Thyroid gland (tissue), 4 donors: ENCODE results near the gene IFITM1. TPM values are rescaled to one million over a fixed set of nuclear protein-coding genes. Genes with fewer than 3 reads are reported as not detected.
A peak's percentile ranks its signal among the peaks of the same experiment; 100 is the strongest.

Source experiments
- DNase-seq, 2 donors: peaks; one replicate each; pipeline ENCODE4 v3.0.0-alpha.2; 2019
- H3K27ac ChIP-seq, 3 donors: fragments of 200-600 bp; sonication (generic); 1 replicate in 2 of 3; 2 replicates in 1 of 3; pipeline ENCODE4 v1.5.1; 2016 to 2019; ENCODE audit warnings: mild to moderate bottlenecking in 1 of 3, moderate library complexity in 1 of 3
- H3K27me3 ChIP-seq: fragments of 200-600 bp; sonication (generic); one replicate; pipeline ENCODE4 v1.5.1; 2019
- H3K36me3 ChIP-seq, 2 donors: fragments of 200-600 bp; sonication (generic); one replicate each; pipeline ENCODE4 v1.5.1; 2016 to 2019
- H3K4me1 ChIP-seq, 2 donors: fragments of 200-600 bp; sonication (generic); one replicate each; pipeline ENCODE4 v1.5.1; 2017 to 2019
- H3K4me3 ChIP-seq, 3 donors: fragments of 200-600 bp; sonication (generic); replicated peaks in 1 of 3; 1 replicate in 2 of 3; 2 replicates in 1 of 3; pipeline ENCODE4 v1.5.1; 2016; ENCODE audit warnings: mild to moderate bottlenecking in 1 of 3
- H3K9me3 ChIP-seq: fragments of 200-600 bp; sonication (generic); one replicate; pipeline ENCODE4 v1.5.1; 2017
- CTCF ChIP-seq, 6 experiments: fragments of 200-600 bp in 3 of 6; fragments of 450-650 bp in 3 of 6; sonication (generic) in 3 of 6; IDR thresholded peaks; one replicate each; pipeline ENCODE4 v1.5.1; 2016 to 2019; ENCODE audit warnings: antibody characterized with exemption in 6 of 6, mild to moderate bottlenecking in 2 of 6, inconsistent platforms in 1 of 6, moderate library complexity in 1 of 6
- POLR2A ChIP-seq, 2 donors: fragments of 450-650 bp; IDR thresholded peaks; one replicate each; pipeline ENCODE4 v1.6.1; 2017; ENCODE audit warnings: antibody characterized with exemption in 2 of 2, mild to moderate bottlenecking in 2 of 2, moderate library complexity in 1 of 2
- WGBS, 2 donors: methylation state at CpG; one replicate each; pipeline ENCODE4 v1.1.5; 2017; 5-methylcytosine and 5-hydroxymethylcytosine counted together
- intact Hi-C: fragments of 100-400 bp; cut with DNase I; formaldehyde crosslinking; loops from one replicate; pipeline ENCODE4 v1.15.1; 2023
- total RNA-seq, 4 donors: library from RNA; depleted of rRNA; stranded (reverse); fragments of >200 nt; gene quantifications; one replicate each; pipeline ENCODE4 v1.2.3, GENCODE V29; 2016

IFITM1 gene
- total RNA-seq, 4 donors from 2014 or later: 94.3 to 163 (median 103) TPM

DNA sequence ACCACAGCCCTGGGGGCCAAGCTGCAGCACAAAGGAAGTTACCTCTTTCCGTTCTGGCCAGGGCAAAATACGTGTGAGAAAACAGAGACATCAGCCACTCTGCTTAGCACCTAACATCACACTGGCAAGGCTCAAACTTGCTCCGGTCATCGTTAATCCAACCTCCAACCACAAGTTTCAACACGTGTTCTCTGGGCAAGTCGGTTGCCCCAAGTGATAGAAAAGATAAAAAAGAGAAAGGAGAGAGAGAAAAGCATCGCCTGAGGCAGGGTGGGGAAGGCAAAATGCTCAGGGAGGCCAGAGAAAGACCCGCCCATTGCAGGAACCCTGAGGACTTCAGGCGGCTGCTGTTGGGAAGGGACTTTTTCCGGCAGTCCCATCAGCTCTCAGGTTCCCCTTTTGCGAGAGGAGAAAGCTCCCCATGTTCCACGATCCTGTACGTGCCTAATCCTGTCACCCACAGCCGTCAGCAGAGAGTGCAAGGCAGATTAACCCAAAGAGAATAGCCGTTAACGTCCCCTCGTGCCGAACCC, 36.9 kb downstream of the IFITM1 start:
- Histone ChIP-seq H3K27me3 (no peaks in the 10 kb centered on the region), H3K27ac (no peak overlapping the region), H3K4me3 (no peak overlapping the region), H3K9me3 (no peaks in the 10 kb centered on the region), H3K36me3 (no peaks in the 10 kb centered on the region), H3K4me1 (peaks cover 23 to 33% of the 10 kb centered on the region in 2 donors)
- 83 to 84% methylated on average over 18 of the region's 18 CpGs for WGBS, 2 donors
- no peak for DNase-seq
- no peak for TF ChIP-seq POLR2A (IDR thresholded peaks at IDR 0.05)
- TF ChIP-seq CTCF (IDR thresholded peaks at IDR 0.05): no peak
- intact Hi-C loops: loop anchor here (5.0 kb wide), 1 partner anchor 33 kb away; no protein-coding TSS in a partner anchor

GRCh38 chr11:351411-351810, 37.6 kb downstream of the IFITM1 start:
- intact Hi-C loops: loop anchor here (5.0 kb wide), 1 partner anchor 34 kb away; no protein-coding TSS in a partner anchor
- Histone ChIP-seq H3K9me3 (no peaks in the 10 kb centered on the region), H3K27me3 (no peaks in the 10 kb centered on the region), H3K4me3 (no peak overlapping the region), H3K27ac (no peak overlapping the region), H3K36me3 (no peaks in the 10 kb centered on the region), H3K4me1 (peaks cover 24 to 34% of the 10 kb centered on the region in 2 donors)
- 98 to 99% methylated on average over 14 of the region's 14 CpGs for WGBS, 2 donors
- no peak for DNase-seq
- TF ChIP-seq POLR2A (IDR thresholded peaks at IDR 0.05): no peak
- TF ChIP-seq CTCF (IDR thresholded peaks at IDR 0.05): no peak

DNA sequence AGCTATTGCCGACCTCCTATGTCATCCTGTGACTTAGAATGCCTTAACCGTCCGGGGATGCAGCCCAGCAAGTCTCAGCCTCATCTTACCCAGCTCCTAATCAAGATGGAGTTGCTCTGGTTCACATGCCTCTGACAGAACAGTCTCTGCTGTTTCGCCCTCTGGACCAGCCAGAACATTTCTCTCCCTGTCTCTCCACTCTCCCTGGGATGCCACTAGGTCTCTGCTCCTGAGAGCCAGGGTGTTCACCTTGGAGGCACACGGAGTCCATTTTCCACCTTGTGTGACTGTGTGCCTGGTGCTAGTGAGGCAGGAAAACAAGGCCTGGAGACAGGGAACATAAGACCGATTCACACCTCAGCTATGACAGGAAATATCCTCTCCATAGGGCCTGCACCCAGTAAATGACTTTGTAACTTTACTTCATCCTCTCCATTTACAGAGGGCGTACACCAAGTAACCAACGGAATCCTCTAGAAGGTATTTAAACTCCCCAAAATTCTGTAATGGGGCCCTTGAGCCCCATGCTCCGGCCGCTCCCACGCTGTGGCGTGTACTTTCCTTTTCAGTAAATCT, 38.7 kb downstream of the IFITM1 start:
- TF ChIP-seq POLR2A (IDR thresholded peaks at IDR 0.05): no peak
- no peak for TF ChIP-seq CTCF (IDR thresholded peaks at IDR 0.05)
- Histone ChIP-seq H3K4me1 (peaks cover 24 to 34% of the 10 kb centered on the region in 2 donors), H3K36me3 (no peaks in the 10 kb centered on the region), H3K4me3 (no peak overlapping the region), H3K27ac (peak overlapping the region; percentile 58 to 98 (median 92)), H3K27me3 (no peaks in the 10 kb centered on the region), H3K9me3 (no peaks in the 10 kb centered on the region)
- WGBS, 2 donors: 96 to 97% methylated on average over 12 of the region's 12 CpGs
- no peak for DNase-seq
- intact Hi-C loops: loop anchor here (5.0 kb wide), 1 partner anchor 35 kb away; no protein-coding TSS in a partner anchor

DNA sequence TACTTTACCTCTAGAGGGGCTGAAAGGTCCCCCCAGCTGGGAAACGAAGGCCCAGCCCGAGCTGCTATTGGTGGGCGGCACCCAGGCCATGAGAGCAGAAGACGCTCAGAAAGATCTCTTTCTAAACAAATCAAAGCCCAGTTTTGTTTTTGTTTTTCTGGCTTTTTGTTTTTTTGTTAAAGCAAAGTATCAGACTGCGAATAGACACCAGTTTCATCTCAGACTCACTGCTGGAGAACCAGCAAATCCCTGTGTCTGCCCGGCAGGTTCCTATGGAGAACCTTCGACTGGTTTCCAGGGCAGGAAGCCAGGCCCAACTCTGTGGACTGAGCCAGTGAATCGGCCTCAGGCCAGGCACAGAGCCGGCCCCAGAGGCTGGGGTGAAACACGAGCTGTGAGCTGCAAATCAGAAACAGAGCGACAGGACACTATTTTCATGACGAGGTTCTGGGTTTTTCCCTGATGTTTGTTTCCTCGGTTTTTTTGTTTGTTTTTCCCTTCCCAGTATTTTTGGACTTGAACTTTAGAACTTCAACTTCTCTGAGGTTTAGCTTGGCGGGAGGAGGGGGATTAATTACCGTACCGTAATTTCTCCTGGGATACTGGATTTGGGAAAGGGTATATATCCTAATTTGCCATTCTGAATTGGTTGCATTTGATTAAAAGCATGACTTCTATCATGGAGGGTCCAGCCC, 39.5 kb downstream of the IFITM1 start:
- DNase-seq: peak; percentile 82 to 86
- no peaks in the 10 kb centered on the region for H3K36me3 ChIP-seq
- peak overlapping the region; percentile 58 to 98 (median 92) for H3K27ac ChIP-seq
- H3K4me1 ChIP-seq: peaks cover 24 to 32% of the 10 kb centered on the region in 2 donors
- H3K9me3 ChIP-seq: no peaks in the 10 kb centered on the region
- intact Hi-C loops: loop anchor here (5.0 kb wide), 1 partner anchor 36 kb away; no protein-coding TSS in a partner anchor
- no peak overlapping the region for H3K4me3 ChIP-seq
- H3K27me3 ChIP-seq: no peaks in the 10 kb centered on the region
- TF ChIP-seq POLR2A (IDR thresholded peaks at IDR 0.05) (peak in 1 of 2 donors; percentile 38), CTCF (IDR thresholded peaks at IDR 0.05) (no peak)
- WGBS, 2 donors: 35 to 38% methylated on average over 16 of the region's 16 CpGs
